HG03571 (cell line): ENCODE measurements around the gene ARHGEF12.
"Not testable (repeated sequence)": the region's sequence is repeated elsewhere in the genome, so short reads cannot be mapped to it uniquely, and the experiment has no call there.

Experiments
- ATAC-seq: cut with Tn5 transposase; IDR thresholded peaks from one replicate; pipeline ENCODE4 v1.9.1; 2021; ENCODE audit not compliant: unreplicated experiment

The ARHGEF12 gene

GRCh38 chr11:120482149-120482548 is 145.9 kb downstream of the ARHGEF12 start:
- ATAC-seq, result no peak

DNA sequence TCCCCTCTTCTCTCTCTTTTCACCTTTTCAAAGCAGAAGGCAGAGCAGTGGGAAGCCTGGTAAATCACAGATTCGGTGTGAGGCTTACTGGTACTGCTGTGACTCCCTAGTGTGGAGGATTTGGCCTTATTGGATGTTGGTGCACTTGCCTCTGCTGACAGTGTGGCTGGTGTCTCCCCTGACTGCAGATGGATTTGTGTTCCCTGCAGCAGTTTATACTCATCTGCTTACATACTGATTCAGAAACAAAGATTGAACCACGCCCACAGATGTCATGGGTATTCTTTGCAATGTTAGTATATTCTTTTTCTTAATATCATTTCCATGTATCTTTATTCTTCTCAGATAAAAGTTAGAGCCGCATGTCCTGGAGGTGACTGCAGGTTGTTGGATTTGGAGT is 148.5 kb downstream of the ARHGEF12 start:
- no peak for ATAC-seq

DNA sequence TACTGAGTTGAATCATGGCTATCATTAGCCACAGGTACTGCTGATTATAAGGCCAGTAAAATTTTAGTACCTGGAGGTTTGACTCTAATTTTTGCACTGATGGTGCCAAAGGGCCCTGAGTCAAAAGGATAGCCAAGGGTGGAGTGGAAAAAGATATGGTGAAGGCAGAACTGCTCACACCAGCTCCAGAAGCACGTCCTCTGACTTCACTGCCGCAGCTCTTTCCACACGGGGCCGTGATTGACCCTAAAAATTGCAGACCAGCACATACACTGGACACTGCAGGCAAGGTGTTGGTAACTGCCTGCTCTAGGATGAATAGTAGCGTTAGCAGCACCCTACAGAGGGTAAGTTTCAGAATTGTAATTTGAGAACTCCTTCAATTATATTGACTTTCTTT is 149.9 kb downstream of the ARHGEF12 start:
- no peak for ATAC-seq

DNA sequence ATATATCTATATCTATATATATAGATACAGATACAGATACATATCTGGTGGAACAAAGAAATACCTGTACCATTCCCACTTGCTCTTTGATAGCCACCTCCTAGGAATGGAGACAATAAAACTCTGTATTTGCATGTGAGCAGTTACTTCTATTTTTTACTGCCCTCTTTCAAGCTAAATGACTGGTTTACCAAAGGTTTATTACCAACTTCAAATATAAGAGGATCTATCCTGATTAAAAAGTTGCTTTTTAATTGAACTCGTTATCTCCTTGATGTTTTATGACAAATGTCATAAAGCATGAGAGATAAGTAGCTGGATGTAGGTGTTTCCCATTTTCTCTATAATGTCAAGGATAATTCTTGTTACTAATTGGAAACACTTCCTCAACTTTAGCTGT is 153.6 kb downstream of the ARHGEF12 start:
- ATAC-seq, result no peak

DNA sequence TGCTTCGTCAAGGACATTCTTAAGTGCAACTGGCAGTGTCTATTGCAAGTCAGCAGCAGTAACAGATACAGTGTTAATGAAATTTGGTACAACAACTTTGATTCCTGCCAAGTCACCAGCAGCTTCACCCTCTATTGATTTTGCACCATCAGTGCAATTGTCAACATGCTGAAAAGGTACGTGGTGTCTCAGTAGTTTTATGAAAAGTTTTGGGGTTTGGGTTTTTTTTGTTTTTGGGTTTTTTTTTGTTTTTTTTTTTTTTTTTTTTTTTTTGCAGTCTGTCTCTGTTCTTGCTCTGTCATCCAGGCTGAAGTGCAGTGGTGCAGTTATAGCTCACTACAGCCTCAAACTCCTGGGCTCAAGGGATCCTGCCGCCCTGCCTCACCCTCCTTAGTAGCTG is 156.3 kb downstream of the ARHGEF12 start:
- ATAC-seq, result no peak

- ATAC-seq, result no peak
These were observed 158.4 kb downstream of the ARHGEF12 start for GRCh38 chr11:120494595-120494994.

DNA sequence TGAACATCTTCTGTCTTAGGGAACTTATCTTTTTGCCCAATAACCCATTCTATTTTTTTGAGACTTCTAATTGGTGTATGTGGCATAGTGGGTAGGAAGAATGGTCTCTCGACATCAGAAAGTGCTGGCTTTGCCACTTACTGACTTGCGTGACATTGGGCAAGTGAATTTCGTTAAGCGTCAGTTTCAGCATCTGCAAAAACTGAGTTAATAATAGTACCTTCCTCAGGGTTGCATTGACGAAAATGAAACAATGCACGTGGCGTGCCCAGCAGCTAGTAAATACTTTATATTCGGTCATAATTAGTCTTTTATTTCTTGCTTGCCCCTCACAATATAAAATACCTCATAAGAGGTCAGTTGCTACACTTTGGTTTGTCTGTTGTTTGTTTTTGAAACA is 162.9 kb downstream of the ARHGEF12 start:
- ATAC-seq, result no peak

GRCh38 chr11:120499859-120500258 is 163.6 kb downstream of the ARHGEF12 start:
- ATAC-seq, result no peak

GRCh38 chr11:120500414-120501071 is 164.3 kb downstream of the ARHGEF12 start:
- ATAC-seq, result no peak

DNA sequence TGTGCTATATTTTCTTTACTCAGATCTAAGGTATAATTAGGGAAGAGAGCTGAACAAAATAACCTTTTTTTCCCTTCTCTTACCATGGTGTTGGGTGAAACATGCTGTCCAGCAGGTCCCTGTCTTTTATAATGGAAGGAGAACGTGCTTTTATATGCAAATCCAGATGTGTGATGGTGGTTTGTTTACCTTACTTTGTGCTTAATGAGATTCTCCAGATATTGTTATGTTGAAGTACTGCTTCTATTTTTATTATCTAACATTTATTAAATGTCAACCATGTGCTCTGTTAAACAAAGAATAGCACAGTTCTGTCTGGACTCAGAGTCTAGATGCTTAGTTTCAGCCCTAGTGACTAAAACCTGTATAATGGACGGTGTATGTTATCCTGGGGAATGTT is 165.2 kb downstream of the ARHGEF12 start:
- ATAC-seq, result no peak

DNA sequence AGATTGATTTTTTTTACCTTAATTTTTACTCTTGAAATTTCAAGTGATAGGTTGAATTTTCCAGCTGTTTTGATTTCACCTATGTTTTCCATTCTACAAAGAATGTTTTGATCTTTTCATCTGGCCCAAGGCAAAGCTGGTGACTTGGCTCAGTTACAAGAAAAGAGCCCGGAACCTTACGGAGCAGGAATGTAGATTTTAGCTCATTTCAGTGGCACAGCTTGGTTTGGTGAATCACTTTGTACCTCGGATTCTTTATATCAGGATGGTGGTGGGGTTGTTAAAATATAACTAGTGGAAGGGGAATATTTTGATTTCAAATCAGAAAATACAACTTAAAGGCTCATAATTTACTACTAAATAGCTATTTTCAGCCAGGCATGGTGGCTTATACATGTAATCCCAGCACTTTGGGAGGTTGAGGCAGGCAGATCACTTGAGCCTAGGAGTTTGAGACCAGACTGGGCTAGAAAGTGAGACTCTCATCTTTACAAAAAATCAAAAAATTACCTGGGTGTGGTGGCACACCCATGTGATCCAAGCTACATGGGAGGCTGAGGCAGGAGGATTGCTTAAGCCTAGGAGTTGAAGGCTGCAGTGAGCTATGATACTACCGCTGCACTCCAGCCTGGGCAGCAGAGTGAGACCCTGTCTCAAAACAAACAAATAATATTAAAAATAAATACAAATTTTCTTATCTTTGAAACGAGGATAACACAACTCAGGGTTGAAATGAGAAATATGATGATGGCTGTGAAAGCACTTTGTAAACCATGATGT is 166.0 kb downstream of the ARHGEF12 start:
- no peak for ATAC-seq

- not testable (repeated sequence) for ATAC-seq
These were observed 167.3 kb downstream of the ARHGEF12 start for GRCh38 chr11:120503529-120503928.

- ATAC-seq, result no peak
These were observed 169.7 kb downstream of the ARHGEF12 start for GRCh38 chr11:120505801-120506425.

DNA sequence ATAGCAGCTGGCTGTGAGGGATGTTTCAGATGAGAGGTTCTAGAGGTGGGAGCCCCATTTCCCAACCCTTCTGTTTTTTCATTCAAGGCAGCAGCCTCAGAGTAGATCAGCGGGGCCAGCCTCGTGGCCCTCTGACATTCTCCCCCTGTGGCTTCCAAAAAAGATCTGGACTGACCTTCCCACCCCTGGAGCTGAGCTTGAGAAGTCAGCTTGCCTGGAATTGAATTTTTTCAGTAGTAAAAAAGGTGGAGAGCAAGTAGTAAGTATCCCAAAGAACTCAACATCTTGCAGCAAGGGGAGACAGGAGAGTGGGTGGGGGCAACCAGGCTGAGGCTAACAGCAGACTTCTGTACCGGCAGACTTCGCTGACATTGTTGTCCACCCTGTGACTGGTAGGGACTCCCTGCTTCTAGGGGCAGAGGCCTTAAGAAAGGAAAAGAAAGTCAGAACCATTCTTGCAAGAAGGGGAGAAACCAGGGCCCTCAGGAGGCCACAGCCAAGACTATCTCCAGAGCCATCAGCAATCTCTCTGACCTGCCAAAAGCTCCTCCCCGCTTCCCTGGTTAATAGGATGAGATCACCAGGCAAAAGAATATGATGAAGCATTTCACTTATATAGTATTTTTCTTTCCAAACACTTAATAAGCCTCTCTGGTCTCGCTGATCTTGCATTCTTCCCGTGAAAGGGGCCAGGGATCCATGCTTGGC is 173.3 kb downstream of the ARHGEF12 start:
- ATAC-seq, result no peak

- no peak for ATAC-seq
These were observed 174.3 kb downstream of the ARHGEF12 start for GRCh38 chr11:120510406-120511115.

DNA sequence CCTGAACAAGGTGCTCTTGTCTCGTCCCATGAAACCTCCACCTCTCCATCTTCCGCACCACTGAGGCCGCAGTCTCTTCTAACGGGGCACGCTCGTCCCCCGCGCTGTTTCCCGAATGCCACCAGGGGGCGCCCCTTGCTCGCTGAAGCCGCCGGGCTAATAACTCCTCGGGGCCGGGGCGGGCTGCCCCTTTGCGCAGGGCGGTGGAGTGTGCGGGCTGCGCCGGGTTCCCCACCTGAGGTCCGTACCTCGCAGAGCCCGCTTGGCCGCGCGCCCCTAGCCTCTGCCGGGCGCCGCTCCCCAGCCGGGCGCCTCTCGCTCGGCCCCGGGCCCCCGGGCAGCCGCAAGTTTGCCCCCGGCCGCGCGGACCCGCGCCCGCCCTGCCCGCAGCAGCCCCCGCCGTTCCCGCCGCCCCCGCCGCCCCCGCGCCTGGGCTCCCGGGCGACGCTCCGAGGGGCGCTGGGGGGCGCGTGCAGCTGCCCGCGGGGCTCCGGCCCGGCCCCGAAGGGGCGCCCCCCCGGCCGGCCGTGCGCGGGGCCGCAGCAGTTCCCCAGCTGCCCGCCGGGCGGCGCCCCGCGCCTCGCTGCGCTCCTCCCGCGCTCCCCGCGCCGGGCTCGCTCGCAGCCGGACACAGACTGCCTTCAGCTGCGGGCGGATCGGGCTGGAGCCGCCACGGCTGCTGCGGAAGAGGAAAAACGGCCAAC is 175.1 kb downstream of the ARHGEF12 start, which contains the start of gene GRIK4:
Gene GRIK4 (plus strand): TSS at position 633 of the 704 bp plus-strand sequence. CDS start 148,571 bp downstream, outside the sequence.
- no peak for ATAC-seq

GRCh38 chr11:120511820-120512738 is 175.9 kb downstream of the ARHGEF12 start:
- no peak for ATAC-seq

GRCh38 chr11:120512739-120513435 is 176.7 kb downstream of the ARHGEF12 start:
- no peak for ATAC-seq
